NCI-H2196 (cell line): Measurements from ENCODE around the gene DNASE2B.

Experiments used
- DNase-seq: peaks from one replicate; lab custom pipeline; 2025; ENCODE audit not compliant: unreplicated experiment; lab: John Stamatoyannopoulos, UW

DNASE2B gene, protein sequence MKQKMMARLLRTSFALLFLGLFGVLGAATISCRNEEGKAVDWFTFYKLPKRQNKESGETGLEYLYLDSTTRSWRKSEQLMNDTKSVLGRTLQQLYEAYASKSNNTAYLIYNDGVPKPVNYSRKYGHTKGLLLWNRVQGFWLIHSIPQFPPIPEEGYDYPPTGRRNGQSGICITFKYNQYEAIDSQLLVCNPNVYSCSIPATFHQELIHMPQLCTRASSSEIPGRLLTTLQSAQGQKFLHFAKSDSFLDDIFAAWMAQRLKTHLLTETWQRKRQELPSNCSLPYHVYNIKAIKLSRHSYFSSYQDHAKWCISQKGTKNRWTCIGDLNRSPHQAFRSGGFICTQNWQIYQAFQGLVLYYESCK

DNA sequence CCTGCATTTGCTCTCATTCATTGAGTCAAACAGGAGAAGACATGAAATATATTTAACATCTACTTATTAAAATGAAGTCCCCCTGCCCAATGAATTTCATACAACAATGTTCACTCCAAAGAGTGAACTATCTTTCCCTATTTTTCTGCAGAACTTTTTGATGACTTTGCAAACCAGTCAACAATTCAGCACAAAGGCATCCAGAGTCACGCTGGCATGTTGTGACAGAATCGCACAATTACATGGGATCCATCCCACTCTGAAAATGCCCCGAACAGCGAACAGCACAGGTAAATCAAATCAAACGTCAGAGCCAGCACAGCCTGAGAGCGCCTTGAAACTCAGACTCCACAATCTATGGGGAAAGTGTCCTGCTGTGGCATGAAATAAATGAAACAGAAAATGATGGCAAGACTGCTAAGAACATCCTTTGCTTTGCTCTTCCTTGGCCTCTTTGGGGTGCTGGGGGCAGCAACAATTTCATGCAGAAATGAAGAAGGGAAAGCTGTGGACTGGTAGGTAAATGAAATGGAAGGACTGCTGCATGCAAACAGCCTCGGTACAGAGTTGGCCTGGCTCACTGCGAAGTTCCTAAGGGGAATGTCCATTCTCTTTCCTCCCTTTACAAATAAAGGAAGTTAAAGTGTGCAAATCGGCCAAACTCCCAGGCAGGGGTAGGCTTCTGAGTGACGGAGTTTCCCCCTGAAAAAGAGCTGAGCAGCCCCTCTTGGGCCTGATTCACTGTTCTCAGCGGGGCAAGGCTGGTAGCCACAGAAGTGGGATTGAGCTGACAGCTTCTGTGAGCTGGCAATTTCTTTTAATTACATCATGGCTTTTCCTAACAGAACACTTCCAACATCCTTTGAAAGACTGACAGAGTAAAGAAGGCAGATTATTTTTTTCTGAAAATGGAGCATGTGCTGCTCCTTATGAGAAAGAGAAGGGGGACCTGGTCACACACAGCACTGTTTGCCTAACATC, at the start of gene DNASE2B:
TSS of gene DNASE2B (plus strand) at position 310 of the 981 bp plus-strand sequence. CDS start at position 391, 81 bp downstream.
- DNase-seq, result no peak

DNA sequence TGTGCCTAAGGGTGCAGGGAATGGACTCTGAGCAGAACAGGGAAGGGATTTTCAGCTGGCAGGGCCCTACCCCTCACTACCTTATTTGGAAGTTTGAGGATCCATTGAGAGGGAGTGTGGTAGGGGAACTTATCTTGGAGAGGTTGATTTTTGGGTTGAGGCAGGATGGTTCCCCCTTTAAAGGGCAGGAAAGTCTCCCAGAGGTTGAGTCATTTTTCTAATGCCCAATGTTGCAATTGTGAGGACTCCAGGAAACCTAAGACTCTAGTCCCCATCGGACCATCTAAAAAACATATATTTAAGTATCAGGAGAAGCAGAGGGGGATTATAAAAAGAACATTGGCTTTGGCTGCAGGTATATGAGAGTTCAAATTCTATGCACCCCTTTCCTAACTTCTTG, 49.5 kb upstream of the DNASE2B start:
- no peak for DNase-seq

DNA sequence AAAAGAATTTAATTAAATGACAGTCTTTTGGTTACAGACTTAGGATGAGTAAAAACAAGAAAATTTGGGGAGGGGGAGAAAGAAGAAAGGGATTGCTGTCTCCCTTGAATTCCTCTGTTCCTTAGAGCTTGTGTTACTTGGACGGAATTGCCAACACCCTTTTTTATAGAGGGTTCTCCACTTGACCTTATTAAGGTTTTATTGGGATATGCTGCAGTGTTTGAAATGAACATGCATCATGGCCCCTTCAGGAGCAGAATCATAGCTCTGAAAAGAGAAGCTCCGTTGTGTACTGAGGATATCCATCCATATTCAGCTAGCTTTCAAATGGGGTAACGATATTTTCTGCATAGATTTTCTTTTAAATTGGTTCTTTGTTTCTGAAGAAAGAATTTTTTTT, 48.2 kb upstream of the DNASE2B start:
- no peak for DNase-seq

DNA sequence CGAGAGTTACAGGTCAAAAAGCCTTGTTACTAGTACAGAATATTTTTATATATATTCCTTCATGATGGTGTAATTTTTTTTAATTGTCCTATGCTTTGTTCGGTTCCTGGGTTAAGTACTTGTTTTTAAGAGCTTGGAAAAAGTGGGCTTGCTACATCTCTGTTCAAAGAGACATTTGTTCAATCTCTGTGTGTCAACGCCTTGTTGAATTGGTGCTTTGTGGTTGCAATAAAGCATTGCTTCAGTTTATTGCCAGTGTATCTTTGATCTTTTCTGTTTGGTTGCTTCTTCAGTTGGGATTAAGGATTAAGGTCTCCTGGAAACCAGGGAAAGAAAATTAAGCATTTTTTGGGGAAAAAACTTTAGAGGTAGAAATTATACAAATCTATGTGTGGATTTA, 47.7 kb upstream of the DNASE2B start:
- DNase-seq, result no peak

DNA sequence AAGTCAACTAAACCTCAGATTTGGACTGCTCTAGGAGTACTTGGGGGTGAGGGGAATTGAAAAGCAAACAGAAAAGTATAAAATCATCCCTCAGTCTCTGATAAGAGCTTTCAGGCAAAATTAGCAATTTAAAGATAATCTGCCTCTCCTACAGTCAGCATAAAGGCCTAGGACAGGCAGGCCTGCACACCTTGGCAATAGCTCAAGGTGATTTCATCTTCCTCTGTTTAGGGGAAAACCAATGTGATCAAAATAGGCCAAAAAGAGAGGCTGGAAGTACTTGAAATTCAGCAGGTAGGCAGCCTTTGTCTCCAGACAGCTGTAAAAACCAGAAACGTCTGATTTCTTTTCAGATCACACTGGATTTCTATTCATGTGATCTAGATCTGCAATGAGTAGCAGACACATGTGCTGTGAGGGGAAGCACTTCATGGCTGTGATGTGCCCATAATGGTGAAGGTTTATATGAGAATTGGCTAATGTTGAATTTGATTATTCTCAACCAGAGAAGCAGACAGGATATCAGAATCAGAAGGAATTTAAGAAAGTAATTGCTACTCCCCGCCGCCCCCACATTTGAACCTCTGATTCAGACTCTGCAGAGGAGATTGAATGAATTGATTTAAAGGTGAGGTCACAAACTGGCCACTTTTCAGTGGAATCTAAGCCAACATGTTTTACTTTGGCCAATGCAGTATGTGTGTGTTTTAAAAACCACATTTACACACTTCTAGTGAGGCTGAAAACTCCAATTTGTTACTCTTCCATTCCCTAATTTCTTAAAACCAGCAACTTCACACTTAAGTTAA, 45.8 kb upstream of the DNASE2B start:
- DNase-seq, result no peak

DNA sequence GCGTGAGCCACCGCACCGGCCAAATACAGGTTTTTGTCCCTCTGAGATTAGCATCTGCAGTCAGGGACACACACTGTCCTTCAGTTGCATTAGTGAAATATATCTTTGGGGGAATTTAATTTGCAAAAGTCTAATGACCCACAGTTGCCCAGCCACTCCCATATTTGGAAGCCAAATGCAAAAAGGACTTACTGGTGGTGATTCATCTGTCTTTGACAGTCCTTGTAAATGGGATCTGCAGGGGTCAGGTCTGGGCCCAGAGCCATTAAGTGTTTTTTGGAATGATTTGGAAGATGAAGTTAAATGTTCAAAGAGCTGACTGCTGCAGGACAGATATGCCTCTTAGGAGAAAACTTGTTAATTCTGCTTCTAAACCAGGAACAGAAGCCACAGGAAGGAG, 44.6 kb upstream of the DNASE2B start:
- DNase-seq, result no peak

DNA sequence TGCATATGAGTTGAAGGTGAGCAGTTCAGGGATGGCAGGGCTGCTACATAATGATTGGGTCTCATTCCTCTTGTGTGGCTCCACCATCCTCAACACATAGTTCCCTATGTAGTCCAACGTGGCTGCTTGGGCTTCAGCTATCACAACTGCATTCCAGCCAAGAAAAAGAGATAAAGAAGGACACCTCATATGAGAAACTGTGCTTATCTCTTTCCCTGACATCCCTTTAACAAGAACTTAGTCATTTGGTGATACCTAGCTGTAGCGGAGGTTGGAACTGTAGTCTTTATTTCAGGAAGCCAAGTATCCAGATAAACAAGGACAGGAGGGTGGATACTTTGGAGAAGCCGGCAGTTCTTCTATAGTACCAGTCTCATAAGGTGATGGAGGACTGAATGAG, 42.7 kb upstream of the DNASE2B start:
- no peak for DNase-seq

DNA sequence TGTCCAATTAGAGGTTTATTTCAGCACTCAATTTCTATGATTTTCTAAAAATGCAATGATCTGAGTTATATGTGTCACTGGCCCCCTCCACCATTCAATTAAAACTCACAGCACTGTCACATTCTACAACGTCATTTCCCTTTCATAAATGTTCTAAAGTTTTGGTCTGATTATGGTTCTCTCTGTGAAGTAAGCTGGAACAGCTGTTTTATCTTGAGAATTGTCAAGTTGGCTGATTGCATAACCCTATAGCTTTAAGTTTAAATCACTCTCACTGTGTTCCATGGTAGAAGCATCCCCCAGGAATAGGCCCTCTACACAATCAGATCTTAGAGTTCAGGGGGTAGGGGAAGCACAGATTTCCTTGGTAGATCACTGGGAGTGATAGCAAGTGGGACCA, 41.4 kb upstream of the DNASE2B start:
- no peak for DNase-seq

DNA sequence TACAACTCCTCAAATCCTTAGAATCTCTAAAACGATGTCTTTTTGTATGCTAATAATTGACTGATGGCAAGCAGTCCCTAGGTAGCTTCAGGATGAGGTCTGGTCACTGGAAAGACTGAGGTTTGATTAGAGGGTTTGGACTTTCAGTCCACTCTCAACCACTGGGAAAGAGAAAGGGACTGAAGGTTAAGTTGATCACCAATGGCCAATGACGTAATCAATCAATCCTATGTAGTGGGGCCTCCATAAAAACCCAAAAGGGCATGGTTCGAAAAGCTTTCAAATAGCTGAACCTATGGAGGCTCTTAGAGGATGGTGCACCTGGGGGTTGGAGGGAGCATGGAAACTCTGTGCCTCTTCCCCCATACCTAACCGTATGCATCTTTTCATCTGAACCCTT, 39.6 kb upstream of the DNASE2B start:
- no peak for DNase-seq

DNA sequence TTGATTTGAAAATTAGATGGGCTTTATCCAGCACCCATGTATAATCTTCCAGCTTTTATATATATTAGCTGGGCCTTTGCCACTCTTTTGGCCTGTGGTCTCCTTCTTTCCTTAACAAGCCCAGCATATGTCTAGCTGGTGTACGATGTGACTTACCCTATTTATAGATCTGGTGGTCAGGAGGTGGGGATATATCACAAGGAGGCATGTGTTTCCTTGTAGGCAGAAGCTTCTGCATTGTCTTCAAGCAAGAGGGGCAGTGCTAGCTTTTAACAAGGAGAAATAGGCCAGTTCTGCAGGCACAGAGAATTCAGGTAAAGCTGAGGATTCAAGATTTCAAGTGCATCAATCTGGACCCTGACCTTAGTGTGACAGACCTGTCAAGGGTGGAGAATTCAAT, 38.0 kb upstream of the DNASE2B start:
- no peak for DNase-seq

DNA sequence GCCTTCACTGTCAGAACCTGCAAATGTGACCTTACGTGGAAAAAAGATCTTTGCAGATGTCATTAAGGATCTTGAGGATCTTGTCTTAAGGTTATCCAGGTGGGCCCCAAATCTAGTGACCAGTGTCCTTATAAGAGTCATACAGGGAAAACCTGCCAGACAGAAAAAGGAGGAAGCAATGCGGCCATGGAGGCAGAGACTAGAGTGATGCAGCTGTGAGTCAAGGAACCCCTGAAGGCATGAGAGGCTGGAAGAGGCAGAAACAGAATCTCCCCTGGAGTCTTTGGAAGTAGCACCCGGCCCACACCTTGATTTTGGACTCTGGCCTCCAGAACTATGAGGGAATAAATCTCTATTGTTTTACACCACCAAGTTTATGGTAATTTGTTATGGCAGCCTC, 36.5 kb upstream of the DNASE2B start:
- no peak for DNase-seq

DNA sequence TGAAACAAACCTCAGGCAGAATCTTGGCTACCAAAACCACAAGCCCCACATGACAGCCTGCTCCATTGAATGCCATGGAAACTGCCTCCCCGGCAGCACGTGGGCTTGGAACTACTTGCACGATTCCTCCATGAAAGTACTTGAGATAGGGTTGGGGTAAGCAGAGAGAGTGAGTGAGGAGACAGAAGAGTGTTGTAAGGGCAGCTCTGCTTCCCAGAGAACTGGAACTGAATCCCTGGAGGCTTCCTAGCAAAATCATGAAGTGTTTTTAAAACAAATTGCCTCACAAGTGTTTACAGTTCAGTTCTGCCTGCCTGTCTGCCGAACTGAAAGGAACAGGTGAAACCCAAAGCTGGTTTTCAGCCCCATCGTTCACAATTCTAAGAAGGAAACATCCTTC, 35.3 kb upstream of the DNASE2B start:
- peak; percentile 40 for DNase-seq

DNA sequence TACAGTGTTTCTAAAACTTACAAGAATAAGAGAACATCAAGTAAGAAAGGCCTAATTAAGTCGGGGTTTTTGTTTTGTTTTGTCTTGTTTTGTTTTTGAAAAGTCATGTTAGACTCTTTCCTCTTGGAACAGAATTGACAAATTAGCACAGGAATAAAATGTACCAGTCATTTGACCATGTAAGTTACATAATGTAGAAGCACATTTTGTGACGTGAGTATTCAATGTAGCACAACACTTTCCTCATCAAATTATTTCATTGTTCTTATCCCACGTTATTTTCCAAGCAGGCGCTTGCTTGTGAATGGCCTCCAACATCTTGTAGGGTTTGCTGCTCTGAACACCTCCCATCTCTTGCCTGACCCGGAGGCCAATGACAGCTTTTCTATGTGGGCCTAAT, 34.7 kb upstream of the DNASE2B start:
- no peak for DNase-seq

DNA sequence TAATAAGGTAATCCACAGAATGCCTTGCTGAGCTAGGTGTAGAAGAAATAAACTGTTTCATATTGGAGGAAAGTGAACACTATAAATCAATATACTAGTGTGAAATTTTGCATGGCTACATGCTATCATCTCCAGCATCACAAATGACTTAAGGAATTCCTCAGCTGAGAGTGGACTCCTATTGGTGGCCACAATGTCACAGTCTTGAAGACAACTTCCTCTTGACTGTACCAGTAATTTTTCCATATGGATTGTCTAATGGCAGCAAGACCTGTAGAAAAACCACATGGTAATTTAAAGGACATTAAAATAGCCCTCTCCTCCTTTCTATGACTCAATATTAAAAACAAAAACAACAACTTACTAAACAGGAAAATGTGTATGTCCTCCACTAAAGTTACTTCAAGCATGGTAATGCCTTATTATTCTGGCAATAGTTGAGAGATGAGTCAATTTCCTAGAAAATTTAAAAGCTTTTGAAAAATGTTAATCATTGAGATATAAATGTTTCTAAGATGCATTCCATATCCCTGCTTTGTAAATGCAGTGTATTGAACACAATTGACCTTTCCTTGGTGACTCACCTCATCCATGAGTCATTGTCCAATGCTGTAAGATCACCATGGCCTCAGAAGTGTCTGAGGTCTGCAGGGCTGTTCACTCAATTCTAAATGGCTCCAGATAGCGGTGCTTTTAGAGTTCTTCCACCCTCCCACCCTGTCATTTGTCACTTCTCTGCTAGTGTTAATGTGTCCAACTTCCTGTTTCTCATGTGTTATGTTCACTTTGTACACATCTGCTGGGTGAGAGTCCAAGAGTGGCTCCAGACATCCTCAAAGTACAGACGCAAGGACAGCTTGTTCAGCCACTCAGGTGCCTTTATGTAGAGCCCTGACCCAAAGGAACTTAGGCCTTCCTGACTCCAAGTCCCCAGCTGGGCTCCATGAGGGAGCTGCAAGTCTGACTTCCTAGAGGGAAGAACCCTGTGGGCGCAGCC, 32.8 kb upstream of the DNASE2B start:
- no peak for DNase-seq

DNA sequence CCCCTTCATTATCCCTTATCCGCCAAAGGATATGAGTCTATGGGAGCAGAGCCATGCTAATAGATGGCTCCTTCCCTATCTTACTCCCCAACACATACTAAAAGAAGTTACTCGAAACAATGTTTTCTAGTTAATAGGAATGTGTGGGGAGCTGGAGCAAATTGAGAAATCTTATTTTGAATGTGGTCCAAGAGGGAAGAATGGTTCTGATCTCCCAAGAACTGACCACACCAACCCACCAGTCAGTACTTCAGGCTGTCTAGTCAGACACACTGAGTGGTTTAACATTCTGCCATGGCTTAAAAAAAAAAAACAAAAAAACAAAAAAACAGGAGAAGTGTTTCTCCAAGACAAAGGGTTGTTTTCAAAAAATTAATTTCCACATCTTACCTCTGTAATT, 31.5 kb upstream of the DNASE2B start:
- no peak for DNase-seq

DNA sequence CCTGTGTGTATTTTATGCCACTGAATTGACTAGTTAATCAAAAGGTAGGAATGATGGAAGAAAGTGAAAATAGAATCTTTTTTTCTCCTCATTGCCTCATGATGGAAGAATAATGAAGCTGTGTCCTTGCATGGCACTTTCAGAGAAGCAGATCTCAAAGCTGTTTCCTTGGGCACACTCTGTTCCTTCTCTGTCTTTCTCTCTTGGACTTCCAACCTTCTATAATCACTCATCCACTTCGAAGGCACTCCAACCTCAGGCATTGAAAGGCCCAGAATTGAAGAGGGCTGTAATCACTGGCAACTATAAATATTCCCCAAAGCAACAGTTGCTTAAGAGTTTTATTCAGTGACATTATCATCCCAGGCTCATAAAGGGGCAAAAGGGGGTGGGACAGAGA, 31.1 kb upstream of the DNASE2B start:
- no peak for DNase-seq

DNA sequence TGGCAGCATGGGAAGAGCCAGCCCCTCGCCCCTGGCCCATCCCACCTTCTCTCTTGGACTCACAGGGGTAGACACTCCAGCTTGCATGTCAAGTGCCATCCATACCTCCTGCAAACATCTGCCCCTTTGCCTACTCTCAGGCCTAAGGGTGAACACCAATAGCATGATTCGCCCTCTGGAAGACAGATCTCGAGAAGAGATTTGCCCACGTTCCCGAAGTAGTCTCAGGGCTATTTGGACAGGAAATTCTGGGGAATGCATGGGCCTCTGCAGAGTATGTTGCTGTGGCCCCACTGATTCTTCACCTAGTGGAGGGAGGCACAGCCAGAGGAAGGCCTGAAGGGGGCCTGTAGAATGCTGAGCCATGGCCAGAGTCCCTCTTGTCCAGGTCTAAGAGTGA, 29.8 kb upstream of the DNASE2B start:
- DNase-seq, result no peak

DNA sequence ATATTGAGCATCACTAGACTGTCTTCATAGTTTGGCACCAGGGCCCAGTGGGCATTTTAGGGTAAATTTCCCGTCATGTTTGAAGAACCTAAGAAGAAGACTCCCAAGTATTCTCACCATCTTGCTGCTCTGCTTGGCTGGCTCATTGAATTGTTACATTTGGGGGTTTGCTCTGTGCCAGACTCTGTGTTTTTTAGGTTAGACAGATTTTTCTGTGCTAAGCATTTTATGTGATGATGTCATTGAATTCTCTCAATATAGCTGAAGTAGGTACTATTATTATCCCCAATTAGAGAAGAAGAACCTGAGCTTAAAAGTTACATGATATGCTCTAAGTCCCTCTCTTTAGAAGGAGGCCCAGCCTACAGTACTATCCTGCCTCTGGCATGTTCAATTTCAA, 28.0 kb upstream of the DNASE2B start:
- DNase-seq, result no peak

DNA sequence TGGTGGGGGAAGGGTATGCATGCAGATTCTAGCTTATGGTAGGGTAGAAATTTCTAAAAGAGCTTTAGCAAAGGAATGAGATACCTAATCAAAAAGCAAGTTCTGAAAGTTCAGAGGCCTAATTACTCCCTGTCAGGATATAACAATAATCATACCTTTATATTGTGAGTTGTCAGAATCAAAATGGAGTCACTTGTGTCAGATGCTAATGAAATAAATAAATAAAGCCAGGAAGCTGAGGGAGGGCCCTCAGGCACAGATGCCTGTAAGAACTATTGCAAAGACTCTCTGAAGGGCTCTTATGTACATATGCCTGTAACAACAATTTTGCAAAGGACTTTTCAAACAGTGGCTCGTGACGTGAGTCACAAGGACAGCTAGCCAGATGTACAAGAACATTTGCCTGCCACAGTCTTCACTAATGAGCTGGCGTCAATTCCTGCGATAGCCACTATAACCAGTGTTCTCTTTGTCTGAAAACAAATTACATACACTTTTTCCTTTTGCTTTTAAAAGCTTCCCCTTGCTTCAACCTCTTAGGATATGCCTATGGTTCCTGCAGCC, 27.4 kb upstream of the DNASE2B start:
- DNase-seq, result no peak
